HepG2 (cell line): ENCODE data around the gene MYBL2.

Source experiments
- CREM ChIP-seq, 2 experiments: sonication (generic) in 1 of 2; formaldehyde crosslinking in 1 of 2; IDR thresholded peaks; 2 replicates each; pipeline versions ENCODE4 v1.4.0 to v1.6.1; 2016 to 2020; ENCODE audit warnings: antibody characterized with exemption in 1 of 2, mild to moderate bottlenecking in 1 of 2, missing genetic modification reagents in 1 of 2
- FOXJ3 ChIP-seq: sonication (generic); formaldehyde crosslinking; IDR thresholded peaks from 2 replicates; pipeline ENCODE4 v1.4.0; 2020; ENCODE audit warnings: missing genetic modification reagents, mild to moderate bottlenecking, borderline replicate concordance
- HMG20A ChIP-seq: IDR thresholded peaks from 2 replicates; pipeline ENCODE4 v1.6.1; 2016; ENCODE audit warnings: borderline replicate concordance
- ZNF782 ChIP-seq: sonication (generic); formaldehyde crosslinking; IDR thresholded peaks from 2 replicates; pipeline ENCODE4 v1.4.0; 2020; ENCODE audit warnings: missing genetic modification reagents, mild to moderate bottlenecking, borderline replicate concordance
- TF ChIP-seq, protein P1 (sequence below): sonication (generic); formaldehyde crosslinking; IDR thresholded peaks from 2 replicates; pipeline ENCODE4 v1.5.0; 2020; ENCODE audit warnings: mild to moderate bottlenecking, missing genetic modification reagents, moderate library complexity
- TF ChIP-seq, protein P2 (sequence below): sonication (generic); formaldehyde crosslinking; IDR thresholded peaks from 2 replicates; pipeline ENCODE4; 2020; ENCODE audit warnings: missing genetic modification reagents, mild to moderate bottlenecking, borderline replicate concordance
- TF ChIP-seq, protein P3 (sequence below): sonication (generic); formaldehyde crosslinking; IDR thresholded peaks from 2 replicates; pipeline ENCODE4 v1.5.1; 2020; ENCODE audit warnings: mild to moderate bottlenecking, missing genetic modification reagents, borderline replicate concordance
- TF ChIP-seq, protein P4 (sequence below): IDR thresholded peaks from 2 replicates; pipeline ENCODE4 v1.6.1; 2016

DNA sequence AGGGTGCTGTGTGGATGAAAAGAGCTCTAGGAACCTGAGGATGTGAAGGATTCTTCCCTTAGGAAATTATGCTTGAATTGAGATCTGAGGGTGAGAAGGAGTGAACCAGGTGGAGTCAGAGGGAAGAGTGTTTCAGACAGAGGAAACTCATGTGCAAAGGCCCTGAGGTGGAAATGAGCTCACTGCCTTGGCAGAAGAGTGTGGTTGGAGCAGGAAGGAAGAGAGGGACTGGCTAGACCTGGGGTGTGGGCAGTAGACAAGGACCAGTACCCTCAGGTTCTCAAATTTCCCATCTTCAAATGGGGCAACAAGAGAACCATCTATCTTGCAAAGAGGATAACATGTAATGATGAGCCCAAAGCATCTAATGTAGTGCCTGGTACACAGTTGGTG lies 83.9 kb downstream of the MYBL2 start:
- TF ChIP-seq HMG20A (no peak), CREM (IDR thresholded peaks at IDR 0.05) (no peak), CREM (CRISPR knock-in tag; IDR thresholded peaks at IDR 0.05) (no peak), FOXJ3 (CRISPR knock-in tag) (no peak), ZNF782 (CRISPR knock-in tag) (no peak)
- TF ChIP-seq, protein P1, sequence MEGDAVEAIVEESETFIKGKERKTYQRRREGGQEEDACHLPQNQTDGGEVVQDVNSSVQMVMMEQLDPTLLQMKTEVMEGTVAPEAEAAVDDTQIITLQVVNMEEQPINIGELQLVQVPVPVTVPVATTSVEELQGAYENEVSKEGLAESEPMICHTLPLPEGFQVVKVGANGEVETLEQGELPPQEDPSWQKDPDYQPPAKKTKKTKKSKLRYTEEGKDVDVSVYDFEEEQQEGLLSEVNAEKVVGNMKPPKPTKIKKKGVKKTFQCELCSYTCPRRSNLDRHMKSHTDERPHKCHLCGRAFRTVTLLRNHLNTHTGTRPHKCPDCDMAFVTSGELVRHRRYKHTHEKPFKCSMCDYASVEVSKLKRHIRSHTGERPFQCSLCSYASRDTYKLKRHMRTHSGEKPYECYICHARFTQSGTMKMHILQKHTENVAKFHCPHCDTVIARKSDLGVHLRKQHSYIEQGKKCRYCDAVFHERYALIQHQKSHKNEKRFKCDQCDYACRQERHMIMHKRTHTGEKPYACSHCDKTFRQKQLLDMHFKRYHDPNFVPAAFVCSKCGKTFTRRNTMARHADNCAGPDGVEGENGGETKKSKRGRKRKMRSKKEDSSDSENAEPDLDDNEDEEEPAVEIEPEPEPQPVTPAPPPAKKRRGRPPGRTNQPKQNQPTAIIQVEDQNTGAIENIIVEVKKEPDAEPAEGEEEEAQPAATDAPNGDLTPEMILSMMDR, result no peak
- TF ChIP-seq, protein P2, sequence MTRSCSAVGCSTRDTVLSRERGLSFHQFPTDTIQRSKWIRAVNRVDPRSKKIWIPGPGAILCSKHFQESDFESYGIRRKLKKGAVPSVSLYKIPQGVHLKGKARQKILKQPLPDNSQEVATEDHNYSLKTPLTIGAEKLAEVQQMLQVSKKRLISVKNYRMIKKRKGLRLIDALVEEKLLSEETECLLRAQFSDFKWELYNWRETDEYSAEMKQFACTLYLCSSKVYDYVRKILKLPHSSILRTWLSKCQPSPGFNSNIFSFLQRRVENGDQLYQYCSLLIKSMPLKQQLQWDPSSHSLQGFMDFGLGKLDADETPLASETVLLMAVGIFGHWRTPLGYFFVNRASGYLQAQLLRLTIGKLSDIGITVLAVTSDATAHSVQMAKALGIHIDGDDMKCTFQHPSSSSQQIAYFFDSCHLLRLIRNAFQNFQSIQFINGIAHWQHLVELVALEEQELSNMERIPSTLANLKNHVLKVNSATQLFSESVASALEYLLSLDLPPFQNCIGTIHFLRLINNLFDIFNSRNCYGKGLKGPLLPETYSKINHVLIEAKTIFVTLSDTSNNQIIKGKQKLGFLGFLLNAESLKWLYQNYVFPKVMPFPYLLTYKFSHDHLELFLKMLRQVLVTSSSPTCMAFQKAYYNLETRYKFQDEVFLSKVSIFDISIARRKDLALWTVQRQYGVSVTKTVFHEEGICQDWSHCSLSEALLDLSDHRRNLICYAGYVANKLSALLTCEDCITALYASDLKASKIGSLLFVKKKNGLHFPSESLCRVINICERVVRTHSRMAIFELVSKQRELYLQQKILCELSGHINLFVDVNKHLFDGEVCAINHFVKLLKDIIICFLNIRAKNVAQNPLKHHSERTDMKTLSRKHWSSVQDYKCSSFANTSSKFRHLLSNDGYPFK (CRISPR knock-in tag), result no peak
- TF ChIP-seq, protein P3, sequence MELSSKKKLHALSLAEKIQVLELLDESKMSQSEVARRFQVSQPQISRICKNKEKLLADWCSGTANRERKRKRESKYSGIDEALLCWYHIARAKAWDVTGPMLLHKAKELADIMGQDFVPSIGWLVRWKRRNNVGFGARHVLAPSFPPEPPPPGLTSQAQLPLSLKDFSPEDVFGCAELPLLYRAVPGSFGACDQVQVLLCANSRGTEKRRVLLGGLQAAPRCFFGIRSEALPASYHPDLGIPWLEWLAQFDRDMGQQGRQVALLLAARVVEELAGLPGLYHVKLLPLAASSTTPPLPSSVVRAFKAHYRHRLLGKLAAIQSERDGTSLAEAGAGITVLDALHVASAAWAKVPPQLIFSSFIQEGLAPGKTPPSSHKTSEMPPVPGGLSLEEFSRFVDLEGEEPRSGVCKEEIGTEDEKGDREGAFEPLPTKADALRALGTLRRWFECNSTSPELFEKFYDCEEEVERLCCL (CRISPR knock-in tag), result no peak
- TF ChIP-seq, protein P4, sequence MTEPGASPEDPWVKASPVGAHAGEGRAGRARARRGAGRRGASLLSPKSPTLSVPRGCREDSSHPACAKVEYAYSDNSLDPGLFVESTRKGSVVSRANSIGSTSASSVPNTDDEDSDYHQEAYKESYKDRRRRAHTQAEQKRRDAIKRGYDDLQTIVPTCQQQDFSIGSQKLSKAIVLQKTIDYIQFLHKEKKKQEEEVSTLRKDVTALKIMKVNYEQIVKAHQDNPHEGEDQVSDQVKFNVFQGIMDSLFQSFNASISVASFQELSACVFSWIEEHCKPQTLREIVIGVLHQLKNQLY (CRISPR knock-in tag), result no peak
